HCT116 (cell line): ENCODE measurements around the gene PTPRC. TPM values are rescaled to one million over a fixed set of nuclear protein-coding genes. Genes with fewer than 3 reads are reported as not detected.

ENCODE experiments used
- ATAC-seq: fragments of 200-7000 bp; cut with Tn5 transposase; 2 replicates; pipeline ENCODE4 v1.9.1; 2020; ENCODE audit warnings: mild to moderate bottlenecking, moderate library complexity
- BruUV-seq: library from RNA; stranded (reverse); fragments of 400-500 nt; replicated peaks from 2 replicates; lab custom pipeline; 2021; lab: Mats Ljungman, UMichigan
- CTCF ChIA-PET: fragments of 300-600 bp; sonication (Branson Sonifier 250); formaldehyde crosslinking; loops from one replicate; lab custom pipeline; 2021; ENCODE audit warnings: antibody characterized with exemption; lab: Charles Lee
- POLR2A ChIA-PET: fragments of 300-600, 350-600 bp; sonication (Branson Sonifier 250); formaldehyde crosslinking; loops from one replicate; lab custom pipeline; 2021; ENCODE audit warnings: antibody characterized with exemption; lab: Charles Lee
- RAD21 ChIA-PET, 2 experiments: fragments of 300-600 bp; sonication (Branson Sonifier 250); formaldehyde crosslinking; loops; one replicate each; lab custom pipeline; 2023; ENCODE audit warnings: low total read pairs in 2 of 2; ENCODE audit not compliant: uncharacterized antibody in 2 of 2, unreplicated experiment in 2 of 2, low non-redundant PET in 1 of 2; lab: Charles Lee
- DNase-seq: peaks from one replicate; pipeline ENCODE4 v3.0.0-alpha.2; 2010; ENCODE audit warnings: low read depth, low spot score
- H2AFZ ChIP-seq: fragments of 200-600 bp; shearing (Covaris generic), sonication (generic); 2 replicates; pipeline ENCODE4 v1.6.1; 2017; ENCODE audit warnings: low read depth, mixed run types, mixed read lengths, antibody characterized with exemption, low read length; ENCODE audit not compliant: poor library complexity, severe bottlenecking
- H3K27ac ChIP-seq: 2 replicates; pipeline ENCODE4 v1.5.1; 2012; ENCODE audit warnings: low read depth, low read length
- H3K27me3 ChIP-seq: fragments of 200-600 bp; sonication (generic); 2 replicates; pipeline ENCODE4 v1.6.1; 2016; ENCODE audit warnings: mixed run types, low read length, mixed read lengths; ENCODE audit not compliant: insufficient read depth
- H3K36me3 ChIP-seq, 2 experiments: fragments of 200-500 bp in 1 of 2; fragments of 200-600 bp in 1 of 2; sonication (Bioruptor generic) in 1 of 2; sonication (generic) in 1 of 2; 2 replicates each; pipeline versions ENCODE4 v1.5.1 to v1.6.1; 2014 to 2016; ENCODE audit warnings: low read length in 2 of 2, inconsistent platforms in 1 of 2, mixed read lengths in 1 of 2, mixed run types in 1 of 2; ENCODE audit not compliant: insufficient read depth in 2 of 2, control insufficient read depth in 1 of 2
- H3K4me1 ChIP-seq, 2 experiments: fragments of 200-600 bp in 1 of 2; sonication (generic) in 1 of 2; 2 replicates each; pipeline versions ENCODE4 v1.5.1 to v1.6.1; 2012 to 2017; ENCODE audit warnings: low read length in 2 of 2, inconsistent platforms in 1 of 2, mild to moderate bottlenecking in 1 of 2, mixed read lengths in 1 of 2, mixed run types in 1 of 2, moderate library complexity in 1 of 2; ENCODE audit not compliant: insufficient read depth in 2 of 2, control insufficient read depth in 1 of 2
- H3K4me2 ChIP-seq: fragments of 200-600 bp; sonication (generic); 2 replicates; pipeline ENCODE4 v1.6.1; 2017; ENCODE audit warnings: mixed run types, low read length, mixed read lengths
- H3K4me3 ChIP-seq, 2 experiments: fragments of 200-600 bp in 1 of 2; sonication (generic) in 1 of 2; replicated peaks in 1 of 2; 2 replicates each; pipeline ENCODE4 v1.5.1; 2011 to 2016; ENCODE audit warnings: low read length in 2 of 2, control low read depth in 1 of 2, low read depth in 1 of 2, mild to moderate bottlenecking in 1 of 2, mixed read lengths in 1 of 2, mixed run types in 1 of 2
- H3K79me2 ChIP-seq: fragments of 200-600 bp; sonication (generic); 2 replicates; pipeline ENCODE4 v1.6.1; 2017; ENCODE audit warnings: mild to moderate bottlenecking, mixed run types, low read length, moderate library complexity, mixed read lengths; ENCODE audit not compliant: insufficient read depth
- H3K9ac ChIP-seq: fragments of 200-600 bp; sonication (generic); 2 replicates; pipeline ENCODE4 v1.6.1; 2016; ENCODE audit warnings: low read length, mixed read lengths
- H3K9me2 ChIP-seq: fragments of 200-600 bp; sonication (generic), shearing (Covaris generic); 2 replicates; pipeline ENCODE4 v1.6.1; 2017; ENCODE audit warnings: mixed run types, mild to moderate bottlenecking, moderate library complexity; ENCODE audit not compliant: insufficient read depth
- H3K9me3 ChIP-seq, 2 experiments: fragments of 200-500 bp in 1 of 2; fragments of 200-600 bp in 1 of 2; sonication (Bioruptor generic) in 1 of 2; sonication (generic) in 1 of 2; 2 replicates each; pipeline ENCODE4 v1.6.1; 2014 to 2017; ENCODE audit warnings: low read length in 2 of 2, mixed read lengths in 2 of 2, inconsistent platforms in 1 of 2, low read depth in 1 of 2, mild to moderate bottlenecking in 1 of 2, mixed run types in 1 of 2, moderate library complexity in 1 of 2; ENCODE audit not compliant: control insufficient read depth in 1 of 2, insufficient read depth in 1 of 2
- H4K20me1 ChIP-seq: fragments of 200-600 bp; sonication (generic), shearing (Covaris generic); 2 replicates; pipeline ENCODE4 v1.6.1; 2017; ENCODE audit warnings: mixed run types, mild to moderate bottlenecking, moderate library complexity; ENCODE audit not compliant: insufficient read depth
- ATF3 ChIP-seq: IDR thresholded peaks from 2 replicates; pipeline ENCODE4 v1.6.1; 2012
- CTCF ChIP-seq, 3 experiments: fragments of 200-600 bp in 1 of 3; sonication (generic) in 1 of 3; IDR thresholded peaks in 2 of 3; conservative IDR thresholded peaks in 1 of 3; 2 replicates each; pipeline ENCODE4 v1.5.1; 2012 to 2017; ENCODE audit warnings: low read depth in 2 of 3, low read length in 2 of 3, antibody characterized with exemption in 1 of 3, borderline replicate concordance in 1 of 3, control low read depth in 1 of 3, mild to moderate bottlenecking in 1 of 3, mixed read lengths in 1 of 3, mixed run types in 1 of 3, moderate library complexity in 1 of 3; ENCODE audit not compliant: insufficient read depth in 1 of 3
- EGR1 ChIP-seq: IDR thresholded peaks from 2 replicates; pipeline ENCODE4 v1.6.1; 2012; ENCODE audit warnings: low read depth
- ELF1 ChIP-seq: IDR thresholded peaks from 2 replicates; pipeline ENCODE4 v1.6.1; 2012; ENCODE audit warnings: low read depth, borderline replicate concordance
- EZH2 ChIP-seq: fragments of 200-600 bp; sonication (generic); IDR thresholded peaks from 2 replicates; pipeline ENCODE4 v1.6.1; 2017; ENCODE audit warnings: antibody characterized with exemption, mixed run types
- EZH2phosphoT487 ChIP-seq: fragments of 200-600 bp; IDR thresholded peaks from 2 replicates; pipeline ENCODE4 v1.6.1; 2018; ENCODE audit warnings: antibody characterized with exemption, borderline replicate concordance
- MAX ChIP-seq: IDR thresholded peaks from 2 replicates; pipeline ENCODE4 v1.6.1; 2012
- POLR2AphosphoS5 ChIP-seq: IDR thresholded peaks from 2 replicates; pipeline ENCODE4 v1.6.1; 2011; ENCODE audit warnings: mild to moderate bottlenecking, low read depth, low read length, moderate library complexity
- RAD21 ChIP-seq: IDR thresholded peaks from 2 replicates; pipeline ENCODE4 v1.6.1; 2012; ENCODE audit warnings: low read depth, mild to moderate bottlenecking
- SP1 ChIP-seq: IDR thresholded peaks from 2 replicates; pipeline ENCODE4 v1.6.1; 2012; ENCODE audit warnings: low read depth
- TCF7L2 ChIP-seq: IDR thresholded peaks from 2 replicates; pipeline ENCODE4 v1.7.0; 2011; ENCODE audit warnings: borderline replicate concordance, inconsistent platforms; ENCODE audit not compliant: insufficient read depth, insufficient read length; ENCODE audit errors: extremely low read depth
- ZBTB33 ChIP-seq: IDR thresholded peaks from 2 replicates; pipeline ENCODE4 v1.6.1; 2011; ENCODE audit warnings: mild to moderate bottlenecking, low read length, moderate library complexity; ENCODE audit not compliant: insufficient replicate concordance; ENCODE audit errors: extremely low read depth
- ZFX ChIP-seq: fragments of 450-650 bp; IDR thresholded peaks from 2 replicates; pipeline ENCODE4 v1.6.1; 2017
- ZNF274 ChIP-seq: fragments of 200-500 bp; sonication (Bioruptor generic); IDR thresholded peaks from 2 replicates; pipeline ENCODE4 v1.6.1; 2014; ENCODE audit warnings: mild to moderate bottlenecking, low read depth, low read length, inconsistent platforms
- intact Hi-C: fragments of 100-400 bp; cut with micrococcal nuclease; formaldehyde crosslinking; loops from 2 replicates; pipeline ENCODE4 v1.10.0; 2022
- total RNA-seq: library from RNA; stranded (reverse); gene quantifications from one replicate; pipeline ENCODE4 v1.2.1, GENCODE V29; 2021; ENCODE audit not compliant: unreplicated experiment

PTPRC gene
- total RNA-seq, 1 experiment from 2014 or later: 1.2 TPM

GRCh38 chr1:198607714-198608113 is 31.1 kb upstream of the PTPRC start:
- BruUV-seq: no TSS peak

More at GRCh38 chr1:198607714-198608113, 31.1 kb upstream of the PTPRC start:
- H3K79me2 ChIP-seq: no peaks in the 10 kb centered on the region
- H3K4me2 ChIP-seq: no peak overlapping the region
- no peaks in the 10 kb centered on the region for H3K27me3 ChIP-seq
- no peak for DNase-seq
- H3K27ac ChIP-seq: no peak overlapping the region
- intact Hi-C loops: no loop called here
- H3K9ac ChIP-seq: no peak overlapping the region
- ChIA-PET RAD21 (no interaction called here), POLR2A (no interaction called here), CTCF (no interaction called here)
- ATAC-seq: no peak
- H3K36me3 ChIP-seq: no peaks in the 10 kb centered on the region
- no peak overlapping the region for H2AFZ ChIP-seq
- no peaks in the 10 kb centered on the region for H3K9me3 ChIP-seq
- H4K20me1 ChIP-seq: no peaks in the 10 kb centered on the region
- H3K4me1 ChIP-seq: no peaks in the 10 kb centered on the region
- TF ChIP-seq ZBTB33: no peak
- no peak for TF ChIP-seq MAX
- no peak for TF ChIP-seq EZH2
- TF ChIP-seq RAD21: no peak
- no peak for TF ChIP-seq ELF1
- no peak for TF ChIP-seq EGR1
- no peak for TF ChIP-seq TCF7L2
- TF ChIP-seq CTCF (IDR thresholded peaks at IDR 0.05 in 2 of 3, conservative IDR thresholded peaks at IDR 0.05 in 1 of 3; ENCODE audit: borderline replicate concordance in 1 of 3, insufficient read depth in 1 of 3, low read depth in 2 of 3, low read length in 2 of 3): no peak
- no peak for TF ChIP-seq POLR2AphosphoS5
- TF ChIP-seq ZNF274: no peak
- TF ChIP-seq SP1: no peak
- no peak for TF ChIP-seq ZFX
- no peak for TF ChIP-seq ATF3
- no peak for TF ChIP-seq EZH2phosphoT487
- no peak overlapping the region for H3K4me3 ChIP-seq
- H3K9me2 ChIP-seq: no peaks in the 10 kb centered on the region
